Activated CD4-positive, alpha-beta T cell treated with anti-CD3 and anti-CD28 coated beads, Interleukin-2, amount 10 ng/mL, durations not matched to agents 24 days and 14 days (primary cell): ENCODE results near the gene RND2. TPM values are rescaled to one million over a fixed set of nuclear protein-coding genes. Genes with fewer than 3 reads are reported as not detected.
"Not testable (repeated sequence)": the region's sequence is repeated elsewhere in the genome, so short reads cannot be mapped to it uniquely, and the experiment has no call there.

Experiments used
- DNase-seq: peaks from one replicate; pipeline ENCODE4 v3.0.0; 2022
- H3K27ac Mint-ChIP-seq: one replicate; pipeline ENCODE4 v1.8.0; 2022; ENCODE audit warnings: mild to moderate bottlenecking, mixed read lengths
- H3K27me3 Mint-ChIP-seq: one replicate; pipeline ENCODE4 v1.8.0; 2022; ENCODE audit warnings: mixed read lengths
- H3K36me3 Mint-ChIP-seq: one replicate; pipeline ENCODE4 v1.8.0; 2022; ENCODE audit warnings: low read depth, mild to moderate bottlenecking, mixed read lengths
- H3K4me1 Mint-ChIP-seq: one replicate; pipeline ENCODE4 v1.8.0; 2021; ENCODE audit warnings: mixed read lengths
- H3K4me3 Mint-ChIP-seq: one replicate; pipeline ENCODE4 v1.8.0; 2022; ENCODE audit warnings: mild to moderate bottlenecking, moderate library complexity, mixed read lengths
- H3K9me3 Mint-ChIP-seq: one replicate; pipeline ENCODE4 v1.8.0; 2021; ENCODE audit warnings: mixed read lengths
- intact Hi-C: fragments of 100-400 bp; cut with micrococcal nuclease; formaldehyde crosslinking; loops from one replicate; pipeline ENCODE4 v1.15.1; 2023
- total RNA-seq: library from RNA; stranded (reverse); gene quantifications from 2 replicates; pipeline ENCODE4 v1.2.3, GENCODE V29; 2022

RND2 gene, protein sequence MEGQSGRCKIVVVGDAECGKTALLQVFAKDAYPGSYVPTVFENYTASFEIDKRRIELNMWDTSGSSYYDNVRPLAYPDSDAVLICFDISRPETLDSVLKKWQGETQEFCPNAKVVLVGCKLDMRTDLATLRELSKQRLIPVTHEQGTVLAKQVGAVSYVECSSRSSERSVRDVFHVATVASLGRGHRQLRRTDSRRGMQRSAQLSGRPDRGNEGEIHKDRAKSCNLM
- total RNA-seq = 0.07 TPM in 2 replicates

DNA sequence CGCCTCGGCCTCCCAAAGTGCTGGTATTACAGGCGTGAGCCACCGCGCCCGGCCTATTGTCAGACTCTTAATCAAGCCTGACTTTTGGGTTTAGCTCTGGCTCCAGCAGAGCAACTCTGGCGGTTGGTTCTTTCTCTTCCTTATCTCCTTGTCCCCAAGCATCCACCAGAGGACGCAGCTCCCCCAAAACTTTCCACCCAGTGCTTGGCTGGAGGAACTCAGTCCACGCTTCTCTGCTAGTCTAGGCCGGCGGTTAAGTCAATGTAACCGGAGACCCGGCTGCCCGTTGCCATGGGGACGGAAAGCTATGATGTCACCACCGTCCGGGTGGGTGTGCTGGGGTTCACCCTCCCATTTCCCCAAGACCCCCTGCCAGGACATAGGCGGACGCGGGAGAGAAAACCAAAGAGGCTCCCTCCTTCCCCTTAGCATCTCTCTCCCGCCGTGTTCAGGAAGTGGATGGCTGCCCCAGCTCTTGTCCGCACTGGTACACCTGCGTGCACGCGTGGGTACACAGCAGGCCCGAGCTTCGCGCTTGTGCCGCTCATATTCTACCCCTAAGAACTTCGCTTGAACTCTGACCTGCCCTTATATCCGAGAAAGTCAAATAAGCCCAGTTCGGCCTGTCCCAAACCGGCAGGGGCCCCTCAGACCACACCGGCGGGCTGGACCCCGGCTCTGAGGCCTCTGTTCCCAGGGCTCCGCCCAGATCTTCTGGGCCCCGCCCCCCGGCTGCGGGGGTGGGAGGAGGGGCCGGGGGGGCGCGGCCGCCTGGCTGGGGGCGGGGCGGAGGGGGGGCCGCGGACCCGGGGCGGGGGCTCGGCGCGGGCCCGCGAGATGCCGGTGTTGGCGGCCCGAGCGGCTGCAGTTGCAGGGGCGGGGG is at the start of gene RND2:
Gene RND2, plus strand, starts transcription at position 825 of the 883 bp plus-strand sequence. CDS start 117 bp downstream, outside the sequence.
- intact Hi-C loops = loop anchor here (1.0 to 10.0 kb wide), 4 partner anchors 100 to 290 kb away; partner anchors contain the start of genes BRCA1, NBR1 and TMEM106A
- Mint-ChIP-seq H3K27ac (peak within 1 kb of the TSS; percentile 83), H3K9me3 (no peaks in the 10 kb centered on the region), H3K36me3 (no peaks in the 10 kb centered on the region), H3K4me1 (peaks cover 19% of the 10 kb centered on the region), H3K4me3 (peak within 1 kb of the TSS; percentile 89), H3K27me3 (peaks cover 15% of the 10 kb centered on the region)
- DNase-seq = peak; percentile 93

- no peak overlapping the region for H3K4me3 Mint-ChIP-seq
- H3K27ac Mint-ChIP-seq = no peak overlapping the region
- H3K4me1 Mint-ChIP-seq = peaks cover 11% of the 10 kb centered on the region
- no peaks in the 10 kb centered on the region for H3K9me3 Mint-ChIP-seq
- DNase-seq = no peak
- H3K36me3 Mint-ChIP-seq = no peaks in the 10 kb centered on the region
- intact Hi-C loops = no loop called here
- no peaks in the 10 kb centered on the region for H3K27me3 Mint-ChIP-seq
These were observed 49.8 kb upstream of the RND2 start for GRCh38 chr17:42975265-42975664.

GRCh38 chr17:42975701-42976100 is 49.3 kb upstream of the RND2 start:
- H3K9me3 Mint-ChIP-seq, intact Hi-C loops, H3K4me3 Mint-ChIP-seq, H3K36me3 Mint-ChIP-seq, DNase-seq, H3K27ac Mint-ChIP-seq, H3K27me3 Mint-ChIP-seq: not testable (repeated sequence)
- H3K4me1 Mint-ChIP-seq = peaks cover 12% of the 10 kb centered on the region

- DNase-seq = peak; percentile 79
- Mint-ChIP-seq H3K27ac (peak within 1 kb of the TSS; percentile 98), H3K4me1 (peaks cover 29% of the 10 kb centered on the region), H3K27me3 (no peaks in the 10 kb centered on the region), H3K9me3 (no peaks in the 10 kb centered on the region), H3K4me3 (peak within 1 kb of the TSS; percentile 96), H3K36me3 (peaks cover 12% of the 10 kb centered on the region)
- intact Hi-C loops = loop anchor here (1.0 to 2.0 kb wide), 2 partner anchors 15 to 146 kb away; partner anchors contain the start of genes AARSD1 and BRCA1
These were observed 45.3 kb upstream of the RND2 start, which contains the start of gene PTGES3L for GRCh38 chr17:42979511-42980273. PTGES3L (minus strand) TSS chr17:42980080; CDS start chr17:42980053, 27 bp downstream.

- no peaks in the 10 kb centered on the region for H3K9me3 Mint-ChIP-seq
- intact Hi-C loops = loop anchor here (1.0 to 2.0 kb wide), 2 partner anchors 16 to 145 kb away; partner anchors contain the start of genes AARSD1 and BRCA1
- peaks cover 15% of the 10 kb centered on the region for H3K36me3 Mint-ChIP-seq
- H3K4me1 Mint-ChIP-seq = peaks cover 29% of the 10 kb centered on the region
- peak within 1 kb of the TSS; percentile 96 for H3K4me3 Mint-ChIP-seq
- H3K27me3 Mint-ChIP-seq = no peaks in the 10 kb centered on the region
- peak within 1 kb of the TSS; percentile 98 for H3K27ac Mint-ChIP-seq
- DNase-seq = peak; percentile 98
These were observed 44.7 kb upstream of the RND2 start, which contains the start of gene RUNDC1 for GRCh38 chr17:42980274-42980765. RUNDC1 (plus strand) TSS chr17:42980565; CDS start chr17:42980577, 12 bp downstream.

- peak overlapping the region; percentile 96 for H3K27ac Mint-ChIP-seq
These were observed 44.1 kb upstream of the RND2 start for GRCh38 chr17:42980766-42981397.

GRCh38 chr17:42982266-42982665 is 42.8 kb upstream of the RND2 start:
- Mint-ChIP-seq H3K9me3 (no peaks in the 10 kb centered on the region), H3K27ac (peak overlapping the region; percentile 75), H3K4me3 (peak overlapping the region; percentile 96), H3K27me3 (no peaks in the 10 kb centered on the region), H3K4me1 (peaks cover 31% of the 10 kb centered on the region), H3K36me3 (peaks cover 19% of the 10 kb centered on the region)
- no peak for DNase-seq
- intact Hi-C loops = loop anchor here (1.0 kb wide), 1 partner anchor 16 kb away; the partner anchor contains the start of gene RPL27

More at GRCh38 chr17:42980766-42981397, 44.1 kb upstream of the RND2 start:
- intact Hi-C loops = loop anchor here (1.0 to 2.0 kb wide), 2 partner anchors 16 to 144 kb away; partner anchors contain the start of genes AARSD1 and BRCA1
- DNase-seq = peak; percentile 88
- Mint-ChIP-seq H3K36me3 (peaks cover 19% of the 10 kb centered on the region), H3K9me3 (no peaks in the 10 kb centered on the region), H3K4me1 (peaks cover 30% of the 10 kb centered on the region), H3K4me3 (peak overlapping the region; percentile 96), H3K27me3 (no peaks in the 10 kb centered on the region)

DNA sequence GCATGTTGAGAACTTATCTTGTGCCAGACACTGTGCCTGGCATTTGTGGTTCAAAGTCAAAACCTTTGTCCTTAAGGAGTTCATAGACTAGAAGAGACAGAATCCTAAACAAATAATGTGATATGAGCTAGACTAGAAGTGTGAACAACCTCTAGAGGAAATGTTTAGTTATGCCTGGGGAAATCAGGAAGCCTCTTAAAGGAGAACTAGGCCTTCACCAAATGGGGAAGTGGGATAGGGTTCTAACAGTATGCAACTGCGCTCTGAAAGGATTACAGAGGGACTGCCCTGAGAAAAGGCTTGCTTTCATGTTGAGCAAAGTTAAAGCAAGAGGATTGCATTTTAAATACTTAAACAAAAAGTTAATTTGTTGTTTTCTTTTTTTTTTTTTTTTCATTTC is 39.8 kb upstream of the RND2 start:
- no peak for DNase-seq
- Mint-ChIP-seq H3K36me3 (peaks cover 44% of the 10 kb centered on the region), H3K27me3 (no peaks in the 10 kb centered on the region), H3K9me3 (no peaks in the 10 kb centered on the region), H3K4me3 (no peak overlapping the region), H3K27ac (peak overlapping the region; percentile 41), H3K4me1 (peaks cover 20% of the 10 kb centered on the region)
- intact Hi-C loops = no loop called here

- Mint-ChIP-seq H3K9me3 (no peaks in the 10 kb centered on the region), H3K4me3 (no peak overlapping the region), H3K36me3 (peaks cover 53% of the 10 kb centered on the region), H3K27me3 (no peaks in the 10 kb centered on the region), H3K27ac (no peak overlapping the region), H3K4me1 (peaks cover 5% of the 10 kb centered on the region)
- intact Hi-C loops = no loop called here
- no peak for DNase-seq
These were observed 35.9 kb upstream of the RND2 start for GRCh38 chr17:42989141-42989540.

DNA sequence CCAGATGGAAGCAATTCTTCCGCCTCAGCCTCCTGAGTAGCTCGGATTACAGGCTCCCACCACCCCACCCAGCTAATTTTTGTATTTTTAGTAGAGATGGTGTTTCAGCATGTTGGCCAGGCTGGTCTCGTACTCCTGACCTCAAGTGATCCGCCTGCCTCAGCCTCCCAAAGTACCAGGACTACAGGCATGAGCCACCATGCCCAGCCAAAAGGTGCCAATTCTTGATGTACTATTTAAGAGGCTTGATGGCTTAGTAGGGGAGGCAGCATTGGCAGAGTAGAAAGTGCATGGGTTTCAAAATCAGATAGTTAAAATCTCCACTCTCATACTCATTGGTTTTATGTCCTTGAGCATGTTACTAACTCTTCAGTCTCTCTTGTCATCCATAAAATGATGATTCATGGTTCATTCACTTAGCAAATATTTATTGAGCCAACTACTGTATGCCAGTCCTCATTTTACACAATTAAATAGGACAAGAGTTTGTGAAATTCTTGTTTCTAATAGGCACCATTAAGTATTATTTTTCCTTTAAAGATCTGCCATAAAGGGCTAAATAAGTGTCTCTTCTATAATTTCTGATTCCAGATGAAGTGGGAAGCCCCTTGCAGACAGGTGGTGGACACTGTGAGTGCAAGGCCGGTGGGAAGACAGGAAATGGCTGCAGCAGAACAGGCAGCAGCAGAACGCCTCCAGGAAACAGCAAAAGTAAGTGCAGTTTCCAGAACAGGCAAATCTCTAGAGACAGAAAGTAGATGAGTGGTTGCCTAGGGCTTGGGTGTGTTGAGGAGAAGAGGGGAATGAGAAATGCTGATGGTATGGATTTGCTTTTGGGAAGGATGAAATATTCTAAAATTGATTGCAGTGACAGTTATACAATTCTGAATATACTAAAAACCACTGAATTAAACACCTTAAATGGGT is 35.0 kb upstream of the RND2 start:
- Mint-ChIP-seq H3K9me3 (no peaks in the 10 kb centered on the region), H3K27ac (no peak overlapping the region), H3K4me1 (peaks cover 2% of the 10 kb centered on the region), H3K36me3 (peaks cover 59% of the 10 kb centered on the region), H3K4me3 (no peak overlapping the region), H3K27me3 (no peaks in the 10 kb centered on the region)
- no peak for DNase-seq
- intact Hi-C loops = no loop called here

- H3K4me1 Mint-ChIP-seq = no peaks in the 10 kb centered on the region
- no peak overlapping the region for H3K27ac Mint-ChIP-seq
- no peaks in the 10 kb centered on the region for H3K27me3 Mint-ChIP-seq
- no peak for DNase-seq
- H3K9me3 Mint-ChIP-seq = no peaks in the 10 kb centered on the region
- intact Hi-C loops = no loop called here
- H3K36me3 Mint-ChIP-seq = peaks cover 54% of the 10 kb centered on the region
- no peak overlapping the region for H3K4me3 Mint-ChIP-seq
These were observed 33.6 kb upstream of the RND2 start for GRCh38 chr17:42991471-42991870.

DNA sequence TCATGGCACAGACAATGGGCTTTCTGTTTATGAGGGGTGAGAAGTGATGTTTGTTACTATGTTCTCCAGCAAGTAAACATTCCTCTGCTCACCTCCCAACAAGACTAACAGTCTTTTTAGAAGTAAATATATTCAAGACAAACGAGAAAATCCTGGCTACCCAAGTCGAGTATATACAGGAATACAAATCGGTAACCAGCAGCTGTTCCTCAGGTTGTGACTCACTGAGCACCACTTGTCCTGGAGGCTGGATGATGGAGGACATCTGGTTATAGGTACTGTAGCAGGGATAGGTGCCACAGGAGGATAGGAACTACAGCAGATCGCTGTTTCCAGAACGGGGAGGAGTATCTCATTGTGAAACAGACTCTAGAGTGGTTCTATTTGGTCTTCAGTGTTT is 32.2 kb upstream of the RND2 start:
- H3K4me1 Mint-ChIP-seq = peaks cover 8% of the 10 kb centered on the region

More for the DNA sequence above, 32.2 kb upstream of the RND2 start:
- Mint-ChIP-seq H3K4me3 (no peak overlapping the region), H3K27ac (no peak overlapping the region), H3K36me3 (peaks cover 51% of the 10 kb centered on the region), H3K9me3 (no peaks in the 10 kb centered on the region), H3K27me3 (no peaks in the 10 kb centered on the region)
- intact Hi-C loops = no loop called here
- no peak for DNase-seq
